HG03575 (cell line): ENCODE measurements around the gene ZSCAN5B.
"Not testable (repeated sequence)": the region's sequence is repeated elsewhere in the genome, so short reads cannot be mapped to it uniquely, and the experiment has no call there.

Experiments
- ATAC-seq: cut with Tn5 transposase; IDR thresholded peaks from one replicate; pipeline ENCODE4 v1.9.1; 2021; ENCODE audit not compliant: unreplicated experiment, insufficient number of reproducible peaks, low FRiP score; ENCODE audit errors: extremely low read depth

ZSCAN5B gene

DNA sequence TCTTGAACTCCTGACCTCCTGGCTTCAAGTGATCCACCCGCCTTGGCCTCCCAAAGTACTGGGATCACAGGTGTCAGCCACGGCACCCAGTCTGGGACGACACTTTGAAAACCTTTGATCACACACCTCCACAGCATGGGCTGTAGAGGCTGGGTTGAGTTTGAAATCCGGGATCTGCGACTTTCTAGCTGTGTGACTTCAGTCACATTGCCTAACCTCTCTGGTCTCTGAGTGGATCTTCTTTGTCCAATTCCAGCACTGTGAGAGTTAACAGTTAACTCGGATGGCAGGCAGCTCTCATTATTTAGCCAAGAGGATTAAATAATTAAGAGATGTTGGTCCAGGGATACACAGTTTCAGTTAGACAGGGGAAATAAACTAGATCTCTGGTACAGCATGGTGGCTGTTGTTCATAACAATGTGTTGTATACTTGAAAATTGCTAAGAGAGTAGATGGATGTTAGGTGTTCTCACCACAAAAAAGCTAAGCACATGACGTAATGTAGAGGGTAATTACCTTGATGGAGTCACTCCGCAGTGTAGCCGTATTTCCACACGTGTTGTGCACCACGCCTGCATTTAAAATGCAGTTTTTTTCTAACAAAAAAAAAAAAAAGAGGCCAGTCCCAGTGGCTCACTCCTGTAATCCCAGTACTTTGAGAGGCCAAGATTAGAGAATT, 19.9 kb downstream of the ZSCAN5B start:
- ATAC-seq: no peak

DNA sequence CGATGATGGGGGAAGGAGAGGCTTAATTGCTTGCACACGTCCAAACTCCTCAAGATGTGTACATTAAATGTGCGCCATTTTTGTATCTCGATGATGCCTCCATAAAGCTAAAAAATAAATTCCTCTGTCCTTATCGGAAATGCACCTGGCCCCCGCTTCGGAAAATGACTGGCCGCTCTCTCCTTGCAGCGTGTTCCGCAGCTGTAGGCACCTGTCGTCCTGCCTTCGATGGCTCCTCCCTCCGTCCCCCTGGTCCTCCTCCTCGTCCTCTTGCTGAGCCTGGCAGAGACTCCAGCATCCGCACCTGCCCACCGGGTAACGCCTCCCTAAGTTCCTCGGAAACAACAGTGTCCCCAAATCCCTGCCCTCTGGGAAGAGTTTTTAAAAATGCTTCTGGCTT, 20.7 kb downstream of the ZSCAN5B start:
- ATAC-seq: no peak

DNA sequence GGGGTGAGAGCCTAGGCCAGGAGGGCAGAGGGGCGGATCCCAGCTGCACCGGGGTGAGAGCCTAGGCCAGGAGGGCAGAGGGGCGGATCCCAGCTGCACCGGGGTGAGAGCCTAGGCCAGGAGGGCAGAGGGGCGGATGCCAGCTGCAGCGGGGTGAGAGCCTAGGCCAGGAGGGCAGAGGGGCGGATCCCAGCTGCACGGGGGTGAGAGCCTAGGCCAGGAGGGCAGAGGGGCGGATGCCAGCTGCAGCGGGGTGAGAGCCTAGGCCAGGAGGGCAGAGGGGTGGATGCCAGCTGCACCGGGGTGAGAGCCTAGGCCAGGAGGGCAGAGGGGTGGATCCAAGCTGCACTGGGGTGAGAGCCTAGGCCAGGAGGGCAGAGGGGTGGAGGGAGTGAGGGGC, 21.3 kb downstream of the ZSCAN5B start:
- not testable (repeated sequence) for ATAC-seq

DNA sequence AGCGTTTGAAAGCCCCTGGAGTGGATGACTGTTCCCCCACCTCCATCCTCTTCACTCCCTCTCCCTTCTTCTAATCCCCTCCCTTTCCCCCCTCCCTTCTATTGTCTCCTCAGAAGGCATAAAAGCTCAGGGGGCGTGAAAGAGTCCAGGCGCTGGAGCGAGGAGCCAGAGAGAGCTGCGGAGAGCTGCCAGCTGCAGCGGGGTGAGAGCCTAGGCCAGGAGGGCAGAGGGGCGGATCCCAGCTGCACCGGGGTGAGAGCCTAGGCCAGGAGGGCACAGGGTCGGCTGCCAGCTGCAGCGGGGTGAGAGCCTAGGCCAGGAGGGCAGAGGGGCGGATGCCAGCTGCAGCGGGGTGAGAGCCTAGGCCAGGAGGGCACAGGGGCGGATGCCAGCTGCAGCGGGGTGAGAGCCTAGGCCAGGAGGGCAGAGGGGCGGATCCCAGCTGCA, 21.7 kb downstream of the ZSCAN5B start, which contains the start of gene GALP:
Gene GALP (plus strand): TSS at position 148 of the 447 bp plus-strand sequence. CDS start 1,101 bp downstream, outside the sequence.
- ATAC-seq: not testable (repeated sequence)

DNA sequence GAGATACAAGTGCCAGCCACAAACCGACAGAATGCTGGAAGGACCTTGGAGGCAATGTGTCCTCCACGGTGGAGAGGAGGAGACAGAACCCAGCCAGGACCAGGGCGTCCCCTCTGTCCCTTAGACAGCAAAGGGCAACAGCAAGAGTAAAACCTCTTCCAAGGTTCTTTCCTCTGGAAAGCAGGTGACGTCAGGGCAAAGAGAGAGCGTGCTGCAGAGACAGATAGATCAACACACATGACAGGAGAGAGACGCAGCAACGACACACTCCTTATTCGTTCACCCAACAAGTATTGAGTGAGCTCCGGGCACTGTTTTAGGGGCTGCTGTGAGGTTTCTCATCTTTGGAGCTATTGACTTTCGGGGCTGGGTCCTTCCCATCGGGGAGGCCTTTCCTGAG, 23.0 kb downstream of the ZSCAN5B start:
- no peak for ATAC-seq

DNA sequence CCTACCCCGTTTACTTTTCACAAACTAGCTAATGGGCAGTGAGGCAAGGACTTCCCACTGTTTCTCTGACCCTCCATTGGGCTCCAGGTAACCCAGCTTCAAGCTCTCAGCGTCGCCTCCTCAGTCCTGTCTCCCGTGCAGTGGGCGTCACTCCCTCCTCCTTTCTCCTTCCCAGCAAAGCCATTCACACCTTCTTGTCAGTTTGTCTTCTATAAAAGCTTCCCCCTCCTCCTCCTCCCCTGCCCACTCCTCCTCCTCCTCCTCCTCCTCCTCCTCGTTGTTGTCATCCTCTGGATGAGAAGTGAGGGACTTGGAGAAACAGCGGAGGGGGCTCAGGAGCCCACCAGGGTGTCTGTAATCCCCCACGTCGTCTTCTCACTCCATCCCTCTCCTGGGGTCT, 23.5 kb downstream of the ZSCAN5B start:
- ATAC-seq: no peak

DNA sequence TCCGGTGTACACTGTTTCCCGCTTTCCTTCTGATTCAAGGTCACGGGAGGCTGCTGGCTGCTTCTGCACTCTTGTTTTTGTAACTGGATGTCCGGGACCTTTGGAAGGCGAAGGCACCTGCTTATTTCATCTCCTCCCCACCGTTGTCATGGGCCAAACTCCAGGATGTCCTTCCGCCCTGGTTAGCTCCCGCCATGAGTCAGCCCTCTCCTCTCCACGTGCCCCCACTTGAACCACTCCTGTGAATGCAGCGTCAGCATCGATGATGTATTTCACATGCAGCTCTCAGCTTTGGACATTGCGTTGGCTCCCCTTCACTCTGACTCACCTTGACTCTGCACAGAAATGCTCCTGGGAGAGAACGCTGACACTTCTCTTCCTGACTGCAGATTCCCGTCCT, 27.3 kb downstream of the ZSCAN5B start:
- no peak for ATAC-seq

DNA sequence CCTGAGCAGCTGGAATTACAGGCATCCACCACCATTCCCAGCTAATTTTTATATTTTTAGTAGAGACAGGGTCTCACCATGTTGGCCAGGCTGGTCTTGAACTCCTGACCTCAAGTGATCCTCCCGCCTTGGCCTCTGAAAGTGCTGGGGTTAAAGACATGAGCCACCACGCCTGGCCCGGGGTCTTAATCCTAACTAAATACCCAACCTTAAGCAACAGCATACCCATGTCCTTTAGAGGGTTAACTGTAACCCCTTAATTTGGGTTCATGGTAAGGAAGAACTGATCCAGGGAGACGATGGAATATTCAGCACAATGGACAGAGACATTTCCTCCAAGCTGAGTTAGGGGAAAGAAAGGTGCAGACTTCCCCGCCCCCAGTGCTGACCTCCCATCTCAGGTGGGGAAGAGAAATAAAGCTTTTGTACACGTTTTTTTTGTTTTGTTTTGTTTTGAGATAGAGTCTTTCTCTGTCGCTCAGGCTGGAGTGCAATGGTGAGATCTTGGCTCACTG, 30.5 kb downstream of the ZSCAN5B start:
- ATAC-seq: no peak

DNA sequence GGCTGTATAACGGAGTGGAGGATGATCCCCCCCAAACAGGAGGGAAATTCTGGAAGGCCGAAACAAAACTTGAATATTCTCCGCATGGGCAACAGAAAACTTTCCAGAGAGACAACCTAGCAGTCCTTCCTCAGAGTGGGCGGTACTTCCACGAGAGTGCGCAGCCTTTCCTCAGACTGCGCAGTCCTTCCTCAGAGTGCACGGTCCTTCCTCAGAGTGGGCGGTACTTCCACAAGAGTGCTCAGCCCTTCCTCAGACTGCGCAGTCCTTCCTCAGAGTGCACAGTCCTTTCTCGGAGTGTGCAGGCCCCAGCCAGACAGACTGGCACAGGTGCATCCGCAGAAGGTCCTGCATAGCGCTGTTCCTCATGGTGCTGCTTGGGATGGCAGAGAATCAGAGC, 34.5 kb downstream of the ZSCAN5B start:
- no peak for ATAC-seq

DNA sequence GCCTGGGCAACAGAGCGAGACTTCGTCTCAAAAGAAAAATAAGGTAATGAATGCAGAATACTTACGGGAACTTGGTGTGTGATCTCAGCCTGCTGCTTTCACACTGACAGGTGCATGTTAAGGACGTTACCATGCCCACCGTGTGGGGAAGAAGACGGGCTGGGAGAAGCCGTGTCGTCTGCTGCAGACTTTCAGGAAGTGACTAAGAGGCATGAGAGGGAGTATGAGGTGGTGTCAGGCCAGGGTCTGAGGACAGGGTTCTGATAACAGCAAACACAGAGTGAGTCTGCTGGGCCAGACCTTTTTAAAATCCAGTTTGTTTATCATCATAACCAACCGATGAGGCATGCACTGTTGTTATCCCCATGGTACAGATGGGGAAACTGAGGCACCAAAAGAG, 35.3 kb downstream of the ZSCAN5B start:
- ATAC-seq: no peak

DNA sequence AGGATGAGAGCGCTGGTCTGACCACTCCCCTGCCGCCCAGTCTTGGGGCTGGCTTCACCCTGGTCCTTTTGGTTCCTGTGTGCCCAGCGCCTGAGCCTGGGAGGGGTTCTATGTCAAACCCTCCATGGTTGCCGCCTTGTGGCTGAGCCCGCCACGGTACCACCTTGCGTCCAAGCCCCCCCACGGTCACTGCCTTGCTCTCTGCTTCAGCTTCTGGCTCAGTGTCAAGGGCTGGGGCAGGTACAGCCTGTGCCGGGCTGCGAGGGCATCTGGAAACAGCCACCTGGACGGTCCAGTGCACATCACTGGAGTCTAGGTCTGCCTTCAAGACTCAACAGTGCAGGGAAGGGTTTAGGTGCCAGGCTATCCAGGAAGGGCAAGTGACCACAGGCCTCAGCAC, 36.0 kb downstream of the ZSCAN5B start:
- no peak for ATAC-seq

DNA sequence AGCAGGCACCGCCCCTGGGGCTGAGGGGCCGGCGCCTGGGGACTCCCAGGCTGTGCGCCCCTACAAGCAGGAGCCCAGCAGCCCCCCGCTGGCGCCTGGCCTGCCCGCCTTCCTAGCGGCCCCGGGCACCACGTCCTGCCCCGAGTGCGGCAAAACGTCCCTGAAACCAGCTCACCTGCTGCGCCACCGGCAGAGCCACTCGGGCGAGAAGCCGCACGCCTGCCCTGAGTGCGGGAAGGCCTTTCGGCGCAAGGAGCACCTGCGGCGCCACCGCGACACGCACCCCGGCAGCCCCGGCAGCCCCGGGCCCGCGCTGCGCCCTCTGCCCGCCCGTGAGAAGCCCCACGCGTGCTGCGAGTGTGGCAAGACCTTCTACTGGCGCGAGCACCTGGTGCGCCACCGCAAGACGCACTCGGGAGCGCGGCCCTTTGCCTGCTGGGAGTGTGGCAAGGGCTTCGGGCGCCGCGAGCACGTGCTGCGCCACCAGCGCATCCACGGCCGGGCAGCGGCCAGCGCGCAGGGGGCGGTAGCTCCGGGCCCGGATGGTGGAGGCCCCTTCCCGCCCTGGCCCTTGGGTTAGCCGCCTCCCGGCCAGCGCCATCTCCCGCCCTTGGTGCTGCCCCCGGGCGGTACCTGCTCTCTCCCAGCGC, 37.8 kb downstream of the ZSCAN5B start:
- no peak for ATAC-seq

DNA sequence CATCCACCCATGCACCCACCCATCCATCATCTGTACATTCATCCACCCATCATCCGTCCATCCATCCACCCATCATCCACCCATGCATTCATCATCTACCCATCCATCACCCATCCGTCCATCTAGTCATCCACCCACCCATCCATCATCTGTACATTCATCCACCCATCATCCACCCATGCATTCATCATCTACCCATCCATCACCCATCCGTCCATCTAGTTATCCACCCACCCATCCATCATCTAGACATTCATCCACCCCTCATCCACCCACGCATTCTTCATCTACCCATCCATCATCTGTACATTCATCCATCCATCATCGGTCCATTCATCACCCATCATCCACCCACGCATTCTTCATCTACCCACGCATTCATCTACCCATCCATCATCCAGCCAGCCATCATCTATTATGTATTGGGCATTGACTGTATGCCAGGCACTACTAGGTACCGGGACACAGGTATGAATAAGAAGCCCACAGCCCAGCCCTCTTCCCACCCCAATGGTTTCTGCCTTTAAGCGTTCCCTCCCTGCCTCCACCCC, 38.5 kb downstream of the ZSCAN5B start:
- no peak for ATAC-seq

DNA sequence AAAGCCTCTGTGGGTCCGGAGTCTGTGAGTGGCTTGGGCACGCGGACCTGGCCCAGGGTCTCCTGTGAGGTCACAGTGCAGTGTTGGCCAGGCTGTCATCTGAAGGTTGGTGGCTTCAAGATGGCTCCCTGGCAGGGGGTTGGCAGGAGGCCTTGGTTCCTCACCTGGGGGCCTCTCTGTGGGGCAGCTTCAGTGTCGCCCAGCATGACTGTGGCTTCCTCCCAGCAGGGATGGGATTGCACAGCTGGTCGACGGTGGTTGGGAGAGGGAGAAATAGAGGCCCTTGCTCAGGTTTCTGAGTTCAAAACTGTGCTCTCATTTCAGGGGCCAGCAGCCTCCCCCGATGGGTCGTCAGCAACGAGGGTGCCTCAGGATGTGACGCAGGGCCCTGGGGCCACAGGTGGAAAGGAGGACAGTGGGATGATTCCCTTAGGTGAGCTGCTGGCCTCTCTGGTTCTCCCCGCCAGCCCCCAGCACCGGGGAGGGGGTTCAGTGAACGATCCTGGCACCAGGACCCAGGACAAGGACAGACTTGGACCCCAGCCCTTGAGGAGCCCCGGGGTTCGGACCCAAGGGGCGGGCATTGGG, 39.3 kb downstream of the ZSCAN5B start:
- ATAC-seq: no peak

DNA sequence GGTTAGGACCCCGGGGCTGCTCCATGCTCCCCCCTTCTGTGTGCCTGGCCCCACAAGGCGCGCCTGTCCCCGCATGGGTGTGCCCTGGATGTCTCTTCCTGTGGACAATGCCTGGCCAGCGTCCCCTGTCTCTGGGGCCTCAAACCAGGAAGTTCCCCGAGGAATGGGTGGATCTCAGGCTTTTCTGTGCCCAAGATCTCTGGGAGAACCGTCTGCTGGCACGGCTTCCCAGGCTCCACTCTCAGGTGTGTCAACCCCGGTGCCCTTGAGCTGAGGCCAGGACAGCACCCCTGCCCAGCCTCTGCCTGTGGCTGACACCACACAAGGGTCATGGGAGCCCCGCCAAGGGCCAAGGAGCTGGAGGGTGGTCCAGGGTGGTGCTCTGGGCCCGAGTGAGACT, 40.8 kb downstream of the ZSCAN5B start:
- ATAC-seq: no peak

DNA sequence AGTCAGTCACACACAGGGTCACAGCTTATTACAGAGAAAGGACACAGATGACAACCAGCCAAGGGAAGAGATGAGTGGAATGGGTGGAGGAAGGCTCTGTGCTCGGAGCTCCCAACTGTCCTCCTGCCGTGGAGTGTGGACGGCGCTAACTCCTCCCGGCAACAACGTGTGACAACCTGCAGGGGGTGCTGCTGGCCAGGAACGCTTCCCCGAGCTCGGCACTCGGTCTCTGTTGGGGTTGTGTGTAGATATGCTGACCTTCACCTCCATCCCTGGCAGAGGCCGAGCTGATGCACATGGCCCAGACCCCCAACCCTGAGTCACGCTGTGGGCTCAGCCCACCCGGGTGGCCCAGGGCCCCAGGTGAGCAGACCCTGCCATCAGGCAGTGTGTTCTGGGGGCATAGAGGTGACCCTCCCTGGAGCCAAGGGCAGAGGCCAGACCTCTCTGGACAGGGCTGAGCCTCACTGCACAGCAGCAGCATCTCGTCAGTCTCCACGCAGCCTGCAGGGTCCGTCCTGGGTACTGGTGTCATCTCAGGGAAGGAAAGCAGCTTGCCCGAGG, 42.4 kb downstream of the ZSCAN5B start:
- no peak for ATAC-seq

DNA sequence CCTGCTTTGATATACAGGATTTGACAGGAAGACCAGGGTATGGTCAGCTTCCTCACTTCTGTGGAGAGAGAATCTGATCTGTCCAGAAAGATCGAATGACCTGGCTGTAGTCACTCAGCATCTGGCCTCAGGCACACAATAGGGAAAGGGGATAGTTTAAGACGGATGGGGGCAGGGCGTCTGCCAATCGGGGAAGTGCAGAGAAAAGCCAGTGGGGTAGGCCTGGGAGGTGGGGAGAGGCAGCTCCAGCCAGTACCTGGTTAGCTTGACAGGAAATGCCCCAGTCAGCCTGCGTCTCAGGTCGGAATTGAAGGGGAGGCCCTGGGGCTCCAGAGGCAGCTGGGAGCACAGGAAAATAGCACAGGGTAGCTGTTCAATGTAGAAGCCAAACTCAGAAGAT, 44.1 kb downstream of the ZSCAN5B start:
- ATAC-seq: no peak

DNA sequence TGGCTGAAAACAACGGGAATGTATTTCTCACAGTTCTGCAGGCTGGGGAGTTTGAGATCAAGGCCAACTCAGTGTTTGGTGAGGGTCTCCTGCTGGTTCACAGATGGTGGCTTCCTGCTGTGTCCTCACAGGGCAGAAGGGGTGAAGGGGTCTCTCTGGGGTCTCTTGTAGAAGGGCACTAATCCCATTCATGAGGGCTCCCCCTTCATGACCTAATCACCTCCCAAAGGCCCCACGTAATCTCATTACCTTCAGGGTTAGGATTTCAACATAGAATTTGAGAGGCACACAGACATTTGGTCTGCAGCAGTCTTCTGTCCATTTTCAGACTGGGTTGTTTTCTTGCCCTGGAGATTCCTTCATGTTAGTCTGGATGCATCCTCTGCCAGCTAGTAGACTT, 44.9 kb downstream of the ZSCAN5B start:
- ATAC-seq: no peak

DNA sequence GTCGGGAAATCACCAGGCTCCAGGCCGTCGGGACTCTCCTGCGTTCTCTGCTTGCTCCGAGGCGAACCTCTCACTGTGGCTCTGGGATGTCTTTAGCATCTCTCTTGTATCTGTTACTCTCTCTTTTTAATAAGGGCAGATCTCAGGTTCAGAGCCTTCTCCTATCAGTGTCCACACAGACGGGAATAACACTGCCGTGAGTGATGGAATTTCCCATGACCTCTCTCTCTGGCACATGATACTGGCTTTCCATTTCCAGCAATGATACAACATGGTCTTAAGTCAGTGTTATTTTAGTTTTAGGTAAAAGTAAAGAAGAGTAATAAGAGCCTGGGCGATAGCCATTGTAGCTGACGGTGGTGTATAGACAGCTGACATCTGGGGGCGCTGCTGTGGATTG, 47.2 kb downstream of the ZSCAN5B start:
- no peak for ATAC-seq

DNA sequence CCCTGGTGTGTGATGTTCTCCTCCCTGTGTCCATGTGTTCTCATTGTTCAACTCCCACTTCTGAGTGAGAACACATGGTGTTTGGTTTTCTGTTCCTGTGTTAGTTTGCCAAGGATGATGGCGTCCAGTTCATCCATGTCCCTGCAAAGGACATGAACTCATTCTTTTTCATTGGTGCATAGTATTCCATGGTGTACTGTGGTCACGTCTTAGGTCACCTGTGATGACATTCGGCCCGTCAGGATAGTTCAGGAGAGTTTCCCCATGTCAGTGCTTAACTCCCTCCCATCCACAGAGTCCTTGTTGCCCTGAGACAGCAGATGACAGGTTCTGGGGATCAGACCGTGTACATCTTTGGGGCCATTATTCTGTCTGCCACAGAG, 47.9 kb downstream of the ZSCAN5B start:
- ATAC-seq: no peak
